Ovary (tissue), 9 donors: Measurements from ENCODE around the gene DIS3L2. TPM values are rescaled to one million over a fixed set of nuclear protein-coding genes. Genes with fewer than 3 reads are reported as not detected.
A peak's percentile ranks its signal among the peaks of the same experiment; 100 is the strongest.

ENCODE experiments used
- DNase-seq, 5 donors: peaks; one replicate each; pipeline ENCODE4 v3.0.0-alpha.2; 2019 to 2020
- H3K27ac ChIP-seq, 2 donors: fragments of 200-600 bp; one replicate each; pipeline versions ENCODE4 v1.5.1 to v1.8.0; 2019 to 2022
- H3K27me3 ChIP-seq: fragments of 200-600 bp; one replicate; pipeline ENCODE4 v1.8.0; 2022
- H3K36me3 ChIP-seq: fragments of 200-600 bp; sonication (generic); one replicate; pipeline ENCODE4 v1.5.1; 2019
- H3K4me1 ChIP-seq: one replicate; pipeline ENCODE4 v1.8.1; 2013; ENCODE audit warnings: mild to moderate bottlenecking, moderate library complexity; ENCODE audit not compliant: insufficient read depth
- H3K4me3 ChIP-seq: fragments of 200-600 bp; sonication (generic); one replicate; pipeline ENCODE4 v1.5.1; 2017
- H3K9me3 ChIP-seq, 2 donors: fragments of 200-600 bp in 1 of 2; sonication (generic) in 1 of 2; one replicate each; pipeline versions ENCODE4 v1.5.1 to v1.8.1; 2013 to 2019; ENCODE audit warnings: mild to moderate bottlenecking in 1 of 2, moderate library complexity in 1 of 2
- CTCF ChIP-seq, 3 donors: fragments of 450-650 bp in 2 of 3; fragments of 200-600 bp in 1 of 3; IDR thresholded peaks; one replicate each; pipeline versions ENCODE4 v1.5.1 to v1.8.0; 2016 to 2022; ENCODE audit warnings: antibody characterized with exemption in 3 of 3, mild to moderate bottlenecking in 1 of 3
- EP300 ChIP-seq: sonication (generic); formaldehyde crosslinking; IDR thresholded peaks from one replicate; pipeline ENCODE4 v1.6.1; 2017; ENCODE audit warnings: antibody characterized with exemption
- POLR2A ChIP-seq: fragments of 450-650 bp; IDR thresholded peaks from one replicate; pipeline ENCODE4 v1.6.1; 2017; ENCODE audit warnings: antibody characterized with exemption, mild to moderate bottlenecking, moderate library complexity
- WGBS, 3 donors: extraction: QIAGEN DNeasy Blood & Tissue Kit in 1 of 3; methylation state at CpG; one replicate each; pipeline versions ENCODE4 v1.1.5 to v1.1.7; 2013 to 2017; 5-methylcytosine and 5-hydroxymethylcytosine counted together
- intact Hi-C, 4 donors: fragments of 100-400 bp; cut with DNase I; formaldehyde crosslinking; loops; one replicate each; pipeline versions ENCODE4 v1.11.0 to v1.15.1; 2022 to 2023
- polyA plus RNA-seq, 2 donors: library from polyadenylated mRNA; stranded (reverse); fragments of 200-250 nt in 1 of 2; fragments of 350-450 nt in 1 of 2; fragmentation: Illumina TruSeq in 1 of 2; extraction: RNeasy Lipid Tissue Mini Kit (QIAGEN cat#74804) in 1 of 2; gene quantifications; one replicate each; pipeline ENCODE4 v1.2.3, GENCODE V29; 2013 to 2014
- total RNA-seq, 7 donors: library from RNA; depleted of rRNA in 2 of 7; stranded (reverse); fragments of >200 nt in 2 of 7; fragmentation: NEBNext Ultra II Directional in 3 of 7; extraction: Animal tissue kit (Norgen Biotek cat#: 25700) in 3 of 7; gene quantifications; one replicate each; pipeline versions ENCODE4 v1.1.0 to v1.2.4, GENCODE V29; 2016 to 2023
- donor health status: DM: no; HTN: no; CAD: no; lungs with moderate emphysema.
- donor health status: DM: no; HTN: no; CAD: no.
- donor health status: Bipolar disorder and iron deficiency.
- donor health status: DM: yes; HTN: yes; CAD: no.
- donor health status: DM: no; HTN: no; CAD: no.
- donor health status: DM: yes; HTN: yes; CAD: no.

Gene DIS3L2
- total and polyA plus RNA-seq, 9 donors: 18.2 to 52.0 (median 32.8) TPM

- H3K36me3 ChIP-seq: no peaks in the 10 kb centered on the region
- 90 to 98% (median 92%) methylated on average over 2 of the region's 2 CpGs for WGBS, 3 donors
- no peak overlapping the region for H3K27ac ChIP-seq
- intact Hi-C loops: no loop called here
- TF ChIP-seq EP300 (no peak), CTCF (IDR thresholded peaks at IDR 0.05) (no peak), POLR2A (no peak)
- H3K27me3 ChIP-seq: no peaks in the 10 kb centered on the region
- no peak overlapping the region for H3K4me3 ChIP-seq
- DNase-seq: no peak
- peaks cover 7% of the 10 kb centered on the region for H3K4me1 ChIP-seq
- H3K9me3 ChIP-seq: no peaks in the 10 kb centered on the region
Measured at GRCh38 chr2:232238108-232238507, 276.6 kb downstream of the DIS3L2 start.

GRCh38 chr2:232238596-232238995, 277.1 kb downstream of the DIS3L2 start:
- H3K36me3 ChIP-seq: no peaks in the 10 kb centered on the region
- no peak overlapping the region for H3K4me3 ChIP-seq
- 91 to 97% (median 93%) methylated on average over 6 of the region's 6 CpGs for WGBS, 3 donors
- H3K9me3 ChIP-seq: no peaks in the 10 kb centered on the region
- H3K27ac ChIP-seq: no peak overlapping the region
- H3K4me1 ChIP-seq: peaks cover 7% of the 10 kb centered on the region
- no peak for DNase-seq
- TF ChIP-seq EP300 (no peak), POLR2A (no peak), CTCF (IDR thresholded peaks at IDR 0.05) (no peak)
- no peaks in the 10 kb centered on the region for H3K27me3 ChIP-seq
- intact Hi-C loops: no loop called here

GRCh38 chr2:232239951-232240681, 278.6 kb downstream of the DIS3L2 start:
- H3K4me1 ChIP-seq: peaks cover 8% of the 10 kb centered on the region
- DNase-seq: no peak
- H3K27me3 ChIP-seq: no peaks in the 10 kb centered on the region
- peak overlapping the region in 1 of 2 donors; percentile 72 for H3K27ac ChIP-seq
- intact Hi-C loops: no loop called here
- H3K4me3 ChIP-seq: no peak overlapping the region
- no peaks in the 10 kb centered on the region for H3K36me3 ChIP-seq
- H3K9me3 ChIP-seq: no peaks in the 10 kb centered on the region
- TF ChIP-seq POLR2A (no peak), CTCF (IDR thresholded peaks at IDR 0.05) (no peak), EP300 (no peak)
- 85 to 89% (median 86%) methylated on average over 6 of the region's 6 CpGs for WGBS, 3 donors

GRCh38 chr2:232240906-232241305, 279.4 kb downstream of the DIS3L2 start:
- WGBS, 3 donors: 9 to 45% (median 11%) methylated on average over 10 of the region's 10 CpGs
- peak; percentile 37 to 81 (median 73) for DNase-seq
- intact Hi-C loops: no loop called here

More at GRCh38 chr2:232240906-232241305, 279.4 kb downstream of the DIS3L2 start:
- TF ChIP-seq POLR2A (no peak), CTCF (IDR thresholded peaks at IDR 0.05) (no peak), EP300 (no peak)
- H3K9me3 ChIP-seq: no peaks in the 10 kb centered on the region
- peak overlapping the region; percentile 5 to 72 for H3K27ac ChIP-seq
- no peak overlapping the region for H3K4me3 ChIP-seq
- no peaks in the 10 kb centered on the region for H3K36me3 ChIP-seq
- peaks cover 9% of the 10 kb centered on the region for H3K4me1 ChIP-seq
- no peaks in the 10 kb centered on the region for H3K27me3 ChIP-seq
